Measurements from ENCODE around the gene PRPF31. TPM values are rescaled to one million over a fixed set of nuclear protein-coding genes. Genes with fewer than 3 reads are reported as not detected.

The PRPF31 gene
- total and polyA plus RNA-seq, 9 of the 15 experiments (the other 6 are each of a cell fraction or from before 2014, with no cell fraction given): 5.8 to 92.2 (median 69.2) TPM

DNA sequence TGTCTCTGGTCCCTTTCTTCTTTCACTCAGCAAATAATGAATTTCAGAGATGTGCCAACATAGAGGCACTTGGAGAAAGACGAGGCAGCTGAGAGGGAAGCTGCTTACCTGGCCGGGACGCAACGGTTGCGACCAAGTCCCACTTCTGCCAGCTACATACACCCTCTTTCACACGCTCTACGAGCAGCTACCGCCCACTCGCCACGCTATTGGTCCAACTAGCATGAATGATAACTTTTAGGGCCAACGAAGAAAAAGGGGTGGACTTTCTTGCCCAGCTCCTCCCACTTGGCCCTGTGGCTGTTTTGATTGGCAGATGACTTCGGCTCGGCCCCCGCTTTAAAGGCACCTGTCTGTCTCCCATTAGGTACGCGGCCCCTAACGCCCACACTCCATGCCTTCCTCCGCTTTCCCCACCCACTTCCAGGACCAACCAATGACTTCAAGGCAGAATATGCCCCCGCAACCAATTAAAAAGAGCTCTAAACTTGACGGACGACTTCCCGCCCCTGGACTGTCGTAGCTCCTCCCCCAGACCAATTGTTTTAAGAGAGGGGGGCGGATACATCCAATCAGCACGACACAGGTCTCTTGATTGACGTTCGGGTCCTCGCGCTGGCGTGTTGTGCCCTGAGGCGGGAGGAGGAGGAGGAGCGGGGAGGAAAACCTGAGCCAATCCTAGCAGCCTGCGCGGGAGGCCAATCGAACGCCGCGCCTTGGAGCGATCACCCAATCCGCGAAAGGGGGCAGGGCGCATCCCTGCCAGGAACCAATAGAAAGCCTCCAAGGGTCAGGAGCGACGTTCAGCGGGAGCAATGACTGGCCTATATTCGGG, 21.5 kb downstream of the PRPF31 start (continued):
- TF ChIP-seq, protein P1, sequence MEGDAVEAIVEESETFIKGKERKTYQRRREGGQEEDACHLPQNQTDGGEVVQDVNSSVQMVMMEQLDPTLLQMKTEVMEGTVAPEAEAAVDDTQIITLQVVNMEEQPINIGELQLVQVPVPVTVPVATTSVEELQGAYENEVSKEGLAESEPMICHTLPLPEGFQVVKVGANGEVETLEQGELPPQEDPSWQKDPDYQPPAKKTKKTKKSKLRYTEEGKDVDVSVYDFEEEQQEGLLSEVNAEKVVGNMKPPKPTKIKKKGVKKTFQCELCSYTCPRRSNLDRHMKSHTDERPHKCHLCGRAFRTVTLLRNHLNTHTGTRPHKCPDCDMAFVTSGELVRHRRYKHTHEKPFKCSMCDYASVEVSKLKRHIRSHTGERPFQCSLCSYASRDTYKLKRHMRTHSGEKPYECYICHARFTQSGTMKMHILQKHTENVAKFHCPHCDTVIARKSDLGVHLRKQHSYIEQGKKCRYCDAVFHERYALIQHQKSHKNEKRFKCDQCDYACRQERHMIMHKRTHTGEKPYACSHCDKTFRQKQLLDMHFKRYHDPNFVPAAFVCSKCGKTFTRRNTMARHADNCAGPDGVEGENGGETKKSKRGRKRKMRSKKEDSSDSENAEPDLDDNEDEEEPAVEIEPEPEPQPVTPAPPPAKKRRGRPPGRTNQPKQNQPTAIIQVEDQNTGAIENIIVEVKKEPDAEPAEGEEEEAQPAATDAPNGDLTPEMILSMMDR (IDR thresholded peaks at IDR 0.05 in 2 of 3, conservative IDR thresholded peaks at IDR 0.05 in 1 of 3; ENCODE audit: insufficient read depth in 2 of 3, low read depth in 1 of 3, low read length in 3 of 3): peak in 1 of 3 experiments; percentile 7; a peak in 1 of 6 replicates
- TF ChIP-seq, protein P2, sequence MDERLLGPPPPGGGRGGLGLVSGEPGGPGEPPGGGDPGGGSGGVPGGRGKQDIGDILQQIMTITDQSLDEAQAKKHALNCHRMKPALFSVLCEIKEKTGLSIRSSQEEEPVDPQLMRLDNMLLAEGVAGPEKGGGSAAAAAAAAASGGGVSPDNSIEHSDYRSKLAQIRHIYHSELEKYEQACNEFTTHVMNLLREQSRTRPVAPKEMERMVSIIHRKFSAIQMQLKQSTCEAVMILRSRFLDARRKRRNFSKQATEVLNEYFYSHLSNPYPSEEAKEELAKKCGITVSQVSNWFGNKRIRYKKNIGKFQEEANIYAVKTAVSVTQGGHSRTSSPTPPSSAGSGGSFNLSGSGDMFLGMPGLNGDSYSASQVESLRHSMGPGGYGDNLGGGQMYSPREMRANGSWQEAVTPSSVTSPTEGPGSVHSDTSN (CRISPR knock-in tag; IDR thresholded peaks at IDR 0.05; ENCODE audit: low read depth): peak; percentile 76
- TF ChIP-seq, protein P2 (tag; conservative IDR thresholded peaks at IDR 0.05; ENCODE audit: low read depth): peak; percentile 98
- TF ChIP-seq, protein P3, sequence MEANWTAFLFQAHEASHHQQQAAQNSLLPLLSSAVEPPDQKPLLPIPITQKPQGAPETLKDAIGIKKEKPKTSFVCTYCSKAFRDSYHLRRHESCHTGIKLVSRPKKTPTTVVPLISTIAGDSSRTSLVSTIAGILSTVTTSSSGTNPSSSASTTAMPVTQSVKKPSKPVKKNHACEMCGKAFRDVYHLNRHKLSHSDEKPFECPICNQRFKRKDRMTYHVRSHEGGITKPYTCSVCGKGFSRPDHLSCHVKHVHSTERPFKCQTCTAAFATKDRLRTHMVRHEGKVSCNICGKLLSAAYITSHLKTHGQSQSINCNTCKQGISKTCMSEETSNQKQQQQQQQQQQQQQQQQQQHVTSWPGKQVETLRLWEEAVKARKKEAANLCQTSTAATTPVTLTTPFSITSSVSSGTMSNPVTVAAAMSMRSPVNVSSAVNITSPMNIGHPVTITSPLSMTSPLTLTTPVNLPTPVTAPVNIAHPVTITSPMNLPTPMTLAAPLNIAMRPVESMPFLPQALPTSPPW (CRISPR knock-in tag; IDR thresholded peaks at IDR 0.05): peak; percentile 90
- TF ChIP-seq, protein P4, sequence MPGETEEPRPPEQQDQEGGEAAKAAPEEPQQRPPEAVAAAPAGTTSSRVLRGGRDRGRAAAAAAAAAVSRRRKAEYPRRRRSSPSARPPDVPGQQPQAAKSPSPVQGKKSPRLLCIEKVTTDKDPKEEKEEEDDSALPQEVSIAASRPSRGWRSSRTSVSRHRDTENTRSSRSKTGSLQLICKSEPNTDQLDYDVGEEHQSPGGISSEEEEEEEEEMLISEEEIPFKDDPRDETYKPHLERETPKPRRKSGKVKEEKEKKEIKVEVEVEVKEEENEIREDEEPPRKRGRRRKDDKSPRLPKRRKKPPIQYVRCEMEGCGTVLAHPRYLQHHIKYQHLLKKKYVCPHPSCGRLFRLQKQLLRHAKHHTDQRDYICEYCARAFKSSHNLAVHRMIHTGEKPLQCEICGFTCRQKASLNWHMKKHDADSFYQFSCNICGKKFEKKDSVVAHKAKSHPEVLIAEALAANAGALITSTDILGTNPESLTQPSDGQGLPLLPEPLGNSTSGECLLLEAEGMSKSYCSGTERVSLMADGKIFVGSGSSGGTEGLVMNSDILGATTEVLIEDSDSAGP (CRISPR knock-in tag; IDR thresholded peaks at IDR 0.05): no peak
- peak; percentile 99 for TF ChIP-seq FOS (IDR thresholded peaks at IDR 0.05; ENCODE audit: extremely low read depth, insufficient read length)
- TF ChIP-seq FOXK2 (conservative IDR thresholded peaks at IDR 0.05 in 1 of 2, IDR thresholded peaks at IDR 0.05 in 1 of 2; ENCODE audit: low read depth in 2 of 2): peak; percentile 89 to 96
- TF ChIP-seq POLR2A (conservative IDR thresholded peaks at IDR 0.05): peak; percentile 66
- TF ChIP-seq ZNF263 (CRISPR knock-in tag; IDR thresholded peaks at IDR 0.05; ENCODE audit: borderline replicate concordance): peak; percentile 1; the same call in 1 of the 2 replicates
- TF ChIP-seq THRAP3 (IDR thresholded peaks at IDR 0.05; ENCODE audit: borderline replicate concordance): no peak
- 0 out of 2 replicates have a peak, but pooled peaks have one; percentile 12 for TF ChIP-seq MXI1 (IDR thresholded peaks at IDR 0.05; ENCODE audit: low read depth, low read length)
- TF ChIP-seq, protein P5, sequence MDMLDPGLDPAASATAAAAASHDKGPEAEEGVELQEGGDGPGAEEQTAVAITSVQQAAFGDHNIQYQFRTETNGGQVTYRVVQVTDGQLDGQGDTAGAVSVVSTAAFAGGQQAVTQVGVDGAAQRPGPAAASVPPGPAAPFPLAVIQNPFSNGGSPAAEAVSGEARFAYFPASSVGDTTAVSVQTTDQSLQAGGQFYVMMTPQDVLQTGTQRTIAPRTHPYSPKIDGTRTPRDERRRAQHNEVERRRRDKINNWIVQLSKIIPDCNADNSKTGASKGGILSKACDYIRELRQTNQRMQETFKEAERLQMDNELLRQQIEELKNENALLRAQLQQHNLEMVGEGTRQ (CRISPR knock-in tag; IDR thresholded peaks at IDR 0.05): no peak
- TF ChIP-seq SP2 (IDR thresholded peaks at IDR 0.05; ENCODE audit: extremely low read depth, low read depth, low read length, poor library complexity, severe bottlenecking): peak; percentile 95
- TF ChIP-seq, protein P6, sequence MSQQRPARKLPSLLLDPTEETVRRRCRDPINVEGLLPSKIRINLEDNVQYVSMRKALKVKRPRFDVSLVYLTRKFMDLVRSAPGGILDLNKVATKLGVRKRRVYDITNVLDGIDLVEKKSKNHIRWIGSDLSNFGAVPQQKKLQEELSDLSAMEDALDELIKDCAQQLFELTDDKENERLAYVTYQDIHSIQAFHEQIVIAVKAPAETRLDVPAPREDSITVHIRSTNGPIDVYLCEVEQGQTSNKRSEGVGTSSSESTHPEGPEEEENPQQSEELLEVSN (IDR thresholded peaks at IDR 0.05; ENCODE audit: borderline replicate concordance in 1 of 2, extremely low read depth in 1 of 2, insufficient read depth in 1 of 2, insufficient read length in 1 of 2, low read depth in 1 of 2, low read length in 1 of 2, poor library complexity in 1 of 2, severe bottlenecking in 1 of 2): peak; percentile 5 to 42
